ENCODE measurements around the gene TMEM245. TPM values are rescaled to one million over a fixed set of nuclear protein-coding genes. Genes with fewer than 3 reads are reported as not detected.
A peak's percentile ranks its signal among the peaks of the same experiment; 100 is the strongest.

Gene TMEM245
- polyA plus RNA-seq, 2 of the 4 experiments (the other 2 are of a cell fraction), result 44.9 to 88.9 TPM

DNA sequence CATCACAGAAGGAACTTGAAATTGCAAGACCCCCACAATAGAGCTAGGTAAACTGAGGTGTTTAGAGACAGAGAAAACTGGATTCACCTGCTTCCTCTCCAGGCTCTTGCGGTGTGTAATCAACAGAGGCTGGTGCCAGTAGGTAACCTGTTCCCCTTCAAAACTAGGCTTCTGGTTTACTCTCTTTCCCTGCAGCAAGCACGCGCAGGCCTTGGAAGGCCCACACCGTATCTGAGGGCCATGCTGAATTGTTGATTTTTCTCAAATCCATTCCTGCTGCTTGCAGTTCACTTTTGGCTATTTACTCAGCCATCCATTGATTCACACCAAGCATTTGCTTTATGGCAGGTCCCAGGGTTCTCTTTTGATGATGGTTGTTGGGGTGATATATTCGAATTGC, 48.0 kb upstream of the TMEM245 start:
- ATAC-seq (no peak), DNase-seq (ENCODE audit: low read depth in 1 of 2, low spot score in 1 of 2) (no peak), FAIRE-seq (no peak)
- Histone ChIP-seq H3K4me1 (no peaks in the 10 kb centered on the region), H3K4me2 (no peak overlapping the region), H3K27ac (no peak overlapping the region), H3K9me3 (no peaks in the 10 kb centered on the region), H3K4me3 (no peak overlapping the region)
- CTCF ChIA-PET, result interaction anchor here (2.0 kb wide), 1 partner anchor 15 kb away, joined by 5 read pairs; no protein-coding TSS in a partner anchor
- POLR2A ChIA-PET, result no interaction called here
- TF ChIP-seq, protein P1, sequence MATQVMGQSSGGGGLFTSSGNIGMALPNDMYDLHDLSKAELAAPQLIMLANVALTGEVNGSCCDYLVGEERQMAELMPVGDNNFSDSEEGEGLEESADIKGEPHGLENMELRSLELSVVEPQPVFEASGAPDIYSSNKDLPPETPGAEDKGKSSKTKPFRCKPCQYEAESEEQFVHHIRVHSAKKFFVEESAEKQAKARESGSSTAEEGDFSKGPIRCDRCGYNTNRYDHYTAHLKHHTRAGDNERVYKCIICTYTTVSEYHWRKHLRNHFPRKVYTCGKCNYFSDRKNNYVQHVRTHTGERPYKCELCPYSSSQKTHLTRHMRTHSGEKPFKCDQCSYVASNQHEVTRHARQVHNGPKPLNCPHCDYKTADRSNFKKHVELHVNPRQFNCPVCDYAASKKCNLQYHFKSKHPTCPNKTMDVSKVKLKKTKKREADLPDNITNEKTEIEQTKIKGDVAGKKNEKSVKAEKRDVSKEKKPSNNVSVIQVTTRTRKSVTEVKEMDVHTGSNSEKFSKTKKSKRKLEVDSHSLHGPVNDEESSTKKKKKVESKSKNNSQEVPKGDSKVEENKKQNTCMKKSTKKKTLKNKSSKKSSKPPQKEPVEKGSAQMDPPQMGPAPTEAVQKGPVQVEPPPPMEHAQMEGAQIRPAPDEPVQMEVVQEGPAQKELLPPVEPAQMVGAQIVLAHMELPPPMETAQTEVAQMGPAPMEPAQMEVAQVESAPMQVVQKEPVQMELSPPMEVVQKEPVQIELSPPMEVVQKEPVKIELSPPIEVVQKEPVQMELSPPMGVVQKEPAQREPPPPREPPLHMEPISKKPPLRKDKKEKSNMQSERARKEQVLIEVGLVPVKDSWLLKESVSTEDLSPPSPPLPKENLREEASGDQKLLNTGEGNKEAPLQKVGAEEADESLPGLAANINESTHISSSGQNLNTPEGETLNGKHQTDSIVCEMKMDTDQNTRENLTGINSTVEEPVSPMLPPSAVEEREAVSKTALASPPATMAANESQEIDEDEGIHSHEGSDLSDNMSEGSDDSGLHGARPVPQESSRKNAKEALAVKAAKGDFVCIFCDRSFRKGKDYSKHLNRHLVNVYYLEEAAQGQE (IDR thresholded peaks at IDR 0.05), result no peak
- TF ChIP-seq POLR2AphosphoS2 (conservative IDR thresholded peaks at IDR 0.05; ENCODE audit: low read length) (no peak), KDM1A (IDR thresholded peaks at IDR 0.05; ENCODE audit: low read depth) (no peak), HOXA7 (CRISPR knock-in tag; IDR thresholded peaks at IDR 0.05) (no peak), ZFP36 (IDR thresholded peaks at IDR 0.05; ENCODE audit: borderline replicate concordance, partially characterized antibody) (no peak), EHF (CRISPR knock-in tag; IDR thresholded peaks at IDR 0.05) (no peak), CBX2 (IDR thresholded peaks at IDR 0.05; ENCODE audit: borderline replicate concordance, low read depth) (no peak), POLR2A (IDR thresholded peaks at IDR 0.05; ENCODE audit: low read length) (no peak), BHLHE40 (IDR thresholded peaks at IDR 0.05; ENCODE audit: low read depth, low read length) (no peak), EHMT2 (IDR thresholded peaks at IDR 0.05; ENCODE audit: low read depth) (no peak), SMC3 (IDR thresholded peaks at IDR 0.05) (no peak), CHD2 (IDR thresholded peaks at IDR 0.05; ENCODE audit: low read length, partially characterized antibody) (no peak), FOSB (CRISPR knock-in tag; IDR thresholded peaks at IDR 0.05) (no peak), ZNF302 (CRISPR knock-in tag; IDR thresholded peaks at IDR 0.05) (no peak)
- TF ChIP-seq, protein P2, sequence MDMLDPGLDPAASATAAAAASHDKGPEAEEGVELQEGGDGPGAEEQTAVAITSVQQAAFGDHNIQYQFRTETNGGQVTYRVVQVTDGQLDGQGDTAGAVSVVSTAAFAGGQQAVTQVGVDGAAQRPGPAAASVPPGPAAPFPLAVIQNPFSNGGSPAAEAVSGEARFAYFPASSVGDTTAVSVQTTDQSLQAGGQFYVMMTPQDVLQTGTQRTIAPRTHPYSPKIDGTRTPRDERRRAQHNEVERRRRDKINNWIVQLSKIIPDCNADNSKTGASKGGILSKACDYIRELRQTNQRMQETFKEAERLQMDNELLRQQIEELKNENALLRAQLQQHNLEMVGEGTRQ (IDR thresholded peaks at IDR 0.05), result no peak
- TF ChIP-seq, protein P3, sequence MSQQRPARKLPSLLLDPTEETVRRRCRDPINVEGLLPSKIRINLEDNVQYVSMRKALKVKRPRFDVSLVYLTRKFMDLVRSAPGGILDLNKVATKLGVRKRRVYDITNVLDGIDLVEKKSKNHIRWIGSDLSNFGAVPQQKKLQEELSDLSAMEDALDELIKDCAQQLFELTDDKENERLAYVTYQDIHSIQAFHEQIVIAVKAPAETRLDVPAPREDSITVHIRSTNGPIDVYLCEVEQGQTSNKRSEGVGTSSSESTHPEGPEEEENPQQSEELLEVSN (IDR thresholded peaks at IDR 0.05; ENCODE audit: borderline replicate concordance, low read depth), result no peak
- TF ChIP-seq, protein P4, sequence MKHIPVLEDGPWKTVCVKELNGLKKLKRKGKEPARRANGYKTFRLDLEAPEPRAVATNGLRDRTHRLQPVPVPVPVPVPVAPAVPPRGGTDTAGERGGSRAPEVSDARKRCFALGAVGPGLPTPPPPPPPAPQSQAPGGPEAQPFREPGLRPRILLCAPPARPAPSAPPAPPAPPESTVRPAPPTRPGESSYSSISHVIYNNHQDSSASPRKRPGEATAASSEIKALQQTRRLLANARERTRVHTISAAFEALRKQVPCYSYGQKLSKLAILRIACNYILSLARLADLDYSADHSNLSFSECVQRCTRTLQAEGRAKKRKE (CRISPR knock-in tag; IDR thresholded peaks at IDR 0.05; ENCODE audit: low read depth), result no peak
- TF ChIP-seq, protein P5, sequence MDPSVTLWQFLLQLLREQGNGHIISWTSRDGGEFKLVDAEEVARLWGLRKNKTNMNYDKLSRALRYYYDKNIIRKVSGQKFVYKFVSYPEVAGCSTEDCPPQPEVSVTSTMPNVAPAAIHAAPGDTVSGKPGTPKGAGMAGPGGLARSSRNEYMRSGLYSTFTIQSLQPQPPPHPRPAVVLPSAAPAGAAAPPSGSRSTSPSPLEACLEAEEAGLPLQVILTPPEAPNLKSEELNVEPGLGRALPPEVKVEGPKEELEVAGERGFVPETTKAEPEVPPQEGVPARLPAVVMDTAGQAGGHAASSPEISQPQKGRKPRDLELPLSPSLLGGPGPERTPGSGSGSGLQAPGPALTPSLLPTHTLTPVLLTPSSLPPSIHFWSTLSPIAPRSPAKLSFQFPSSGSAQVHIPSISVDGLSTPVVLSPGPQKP (IDR thresholded peaks at IDR 0.05; ENCODE audit: low read depth, low read length), result no peak
- 87% methylated on average over 5 of the region's 5 CpGs for WGBS (ENCODE audit: missing lambda C conversion rate)

DNA sequence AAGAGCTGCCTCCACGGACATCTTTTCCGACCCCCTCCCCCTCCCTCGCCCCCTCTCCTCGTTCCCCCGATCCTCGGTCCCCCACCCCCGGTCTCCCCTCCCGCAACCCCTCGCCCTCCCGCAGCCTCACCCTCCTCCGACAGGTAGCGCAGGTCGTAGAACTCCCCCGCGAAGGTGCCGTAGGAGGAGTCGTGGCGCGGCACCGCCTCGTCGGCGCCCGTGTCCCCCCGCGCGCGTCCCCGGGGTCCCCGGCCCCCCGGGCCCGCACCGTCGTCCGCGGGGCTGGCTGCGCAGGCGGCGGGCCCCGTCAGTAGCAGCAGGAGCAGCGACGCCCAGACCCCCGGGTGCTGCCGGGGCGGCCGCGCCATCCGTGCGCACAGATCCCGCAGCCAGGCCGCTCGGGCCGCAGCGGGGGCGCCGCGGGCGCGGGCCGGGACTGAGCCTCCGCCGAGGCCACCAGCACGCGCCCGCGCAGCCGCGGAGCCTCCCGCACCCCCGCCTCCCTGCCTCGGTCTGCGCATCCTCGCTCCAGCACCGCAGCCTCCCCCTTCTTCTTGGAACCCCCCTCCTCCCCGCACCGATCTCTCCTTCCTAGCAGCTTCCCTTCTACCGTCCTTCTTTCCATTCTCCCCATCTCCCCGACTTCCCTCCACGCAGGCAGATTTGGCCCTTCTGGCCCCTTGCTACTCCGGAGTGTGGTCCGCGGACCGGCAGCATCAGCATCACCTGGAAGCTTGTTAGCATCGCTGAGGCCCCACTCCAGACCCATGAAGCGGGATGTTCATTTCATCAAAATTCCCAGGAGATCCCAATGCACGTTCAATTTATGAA, 47.2 kb upstream of the TMEM245 start, which contains the start of gene FRRS1L:
Gene FRRS1L (minus strand): TSS at position 479 of the 831 bp plus-strand sequence. CDS start 111 bp downstream, at position 368.
- ATAC-seq, result peak; percentile 59 to 60; a peak in 5 of 6 replicates
- DNase-seq (ENCODE audit: low read depth in 1 of 2, low spot score in 1 of 2), result no peak
- ChIA-PET CTCF (interaction anchor here (0.8 to 2.5 kb wide), 5 partner anchors 16 to 277 kb away, joined by 3 to 14 read pairs (median 4); no protein-coding TSS in a partner anchor), POLR2A (no interaction called here)
- no peak for FAIRE-seq
- WGBS (ENCODE audit: missing lambda C conversion rate), result 46% methylated on average over 34 of the region's 86 CpGs
- Histone ChIP-seq H3K9me3 (no peaks in the 10 kb centered on the region), H3K4me1 (no peaks in the 10 kb centered on the region), H3K4me3 (peak within 1 kb of the TSS; percentile 44), H3K4me2 (peak within 1 kb of the TSS; percentile 69), H3K27ac (peak within 1 kb of the TSS; percentile 47 to 76; a peak in 4 of 6 replicates)
- TF ChIP-seq BHLHE40 (IDR thresholded peaks at IDR 0.05; ENCODE audit: low read depth, low read length) (no peak), EHF (CRISPR knock-in tag; IDR thresholded peaks at IDR 0.05) (no peak), FOXS1 (CRISPR knock-in tag; IDR thresholded peaks at IDR 0.05) (no peak), ESRRA (IDR thresholded peaks at IDR 0.05; ENCODE audit: borderline replicate concordance, low read length) (no peak), RNF2 (IDR thresholded peaks at IDR 0.05; ENCODE audit: borderline replicate concordance, low read depth) (no peak), EP300 (IDR thresholded peaks at IDR 0.05) (no peak), FOSB (CRISPR knock-in tag; IDR thresholded peaks at IDR 0.05) (no peak), CBX8 (IDR thresholded peaks at IDR 0.05) (no peak), NPAS2 (CRISPR knock-in tag; IDR thresholded peaks at IDR 0.05; ENCODE audit: borderline replicate concordance) (no peak), KDM5A (IDR thresholded peaks at IDR 0.05) (no peak), JUN (IDR thresholded peaks at IDR 0.05) (no peak)
- TF ChIP-seq, protein P6, sequence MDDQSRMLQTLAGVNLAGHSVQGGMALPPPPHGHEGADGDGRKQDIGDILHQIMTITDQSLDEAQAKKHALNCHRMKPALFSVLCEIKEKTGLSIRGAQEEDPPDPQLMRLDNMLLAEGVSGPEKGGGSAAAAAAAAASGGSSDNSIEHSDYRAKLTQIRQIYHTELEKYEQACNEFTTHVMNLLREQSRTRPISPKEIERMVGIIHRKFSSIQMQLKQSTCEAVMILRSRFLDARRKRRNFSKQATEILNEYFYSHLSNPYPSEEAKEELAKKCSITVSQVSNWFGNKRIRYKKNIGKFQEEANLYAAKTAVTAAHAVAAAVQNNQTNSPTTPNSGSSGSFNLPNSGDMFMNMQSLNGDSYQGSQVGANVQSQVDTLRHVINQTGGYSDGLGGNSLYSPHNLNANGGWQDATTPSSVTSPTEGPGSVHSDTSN (IDR thresholded peaks at IDR 0.05), result no peak
- TF ChIP-seq, protein P2 (IDR thresholded peaks at IDR 0.05), result no peak
